Renal cortex interstitium (tissue), 11 donors: Measurements from ENCODE around the gene PLK2. TPM values are rescaled to one million over a fixed set of nuclear protein-coding genes. Genes with fewer than 3 reads are reported as not detected.

Experiments used
- DNase-seq, 11 donors: peaks; one replicate each; pipeline ENCODE4 v3.0.0-alpha.2; 2013; ENCODE audit warnings: low read depth in 9 of 11, low spot score in 4 of 11; ENCODE audit errors: extremely low read depth in 1 of 11
- polyA plus RNA-seq, 3 donors: library from polyadenylated mRNA; unstranded; fragments of 120-200 nt; gene quantifications; one replicate each; pipeline ENCODE4 v1.2.1, GENCODE V29; 2013; ENCODE audit not compliant: insufficient read length in 3 of 3

PLK2 gene
- polyA plus RNA-seq, 3 donors = 152 to 192 (median 178) TPM

GRCh38 chr5:58456486-58456885 is 3.4 kb downstream of the PLK2 start:
- no peak for DNase-seq

GRCh38 chr5:58456026-58456425 is 3.9 kb downstream of the PLK2 start:
- DNase-seq = no peak

GRCh38 chr5:58455480-58455879 is 4.4 kb downstream of the PLK2 start:
- DNase-seq = no peak

DNA sequence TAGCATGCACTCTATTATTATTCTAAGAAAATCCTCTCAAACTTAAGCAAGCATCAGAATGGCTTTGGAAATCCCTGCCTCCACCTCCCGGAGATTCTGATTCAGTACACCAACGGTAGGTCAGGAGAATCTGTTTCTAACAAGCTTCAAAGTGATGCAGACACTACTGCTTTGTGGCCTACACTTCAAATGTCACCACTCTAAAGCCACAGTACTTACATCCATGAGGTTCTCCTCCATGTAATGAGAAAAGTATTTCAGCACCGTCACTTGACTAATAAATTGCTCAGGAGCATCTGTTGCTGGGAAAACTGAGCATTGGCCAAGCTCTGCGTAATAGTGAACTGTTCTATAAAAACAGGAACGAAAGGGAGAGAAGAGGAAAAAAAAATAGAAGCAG is 4.8 kb downstream of the PLK2 start:
- DNase-seq = no peak

GRCh38 chr5:58454025-58454424 is 5.9 kb downstream of the PLK2 start:
- no peak for DNase-seq

GRCh38 chr5:58453306-58453705 is 6.6 kb downstream of the PLK2 start:
- DNase-seq = no peak

DNA sequence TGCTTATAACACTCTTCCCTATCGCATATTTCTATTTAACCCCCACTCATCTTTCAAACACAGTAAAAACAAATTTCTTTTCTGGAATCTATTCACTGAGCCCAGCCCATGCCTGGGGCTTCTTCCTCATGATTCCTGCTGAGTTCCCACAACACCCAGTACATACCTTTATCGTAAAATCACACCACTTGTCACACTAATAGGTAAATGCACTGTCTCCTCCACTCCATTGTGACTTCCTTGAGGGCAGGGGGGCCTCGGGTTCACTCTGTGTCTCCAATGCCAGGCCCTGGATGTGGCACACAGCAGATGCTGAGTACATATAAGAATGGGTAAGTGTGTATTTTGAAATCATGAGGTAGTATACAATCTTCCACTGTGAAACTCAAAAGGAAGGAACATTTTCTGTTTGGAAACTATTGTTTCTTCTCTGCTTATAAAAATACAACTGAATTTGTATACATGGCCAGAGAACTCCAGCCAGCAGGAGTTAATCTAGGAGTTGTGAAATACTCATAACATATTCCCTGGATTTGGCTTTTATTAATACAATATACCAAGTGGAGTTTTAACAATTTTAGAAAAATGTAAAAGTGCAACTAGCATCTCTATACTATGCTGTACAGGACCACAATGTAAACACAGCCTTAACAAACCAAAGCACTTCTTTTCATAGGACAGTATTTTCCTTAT is 7.2 kb downstream of the PLK2 start:
- no peak for DNase-seq

DNA sequence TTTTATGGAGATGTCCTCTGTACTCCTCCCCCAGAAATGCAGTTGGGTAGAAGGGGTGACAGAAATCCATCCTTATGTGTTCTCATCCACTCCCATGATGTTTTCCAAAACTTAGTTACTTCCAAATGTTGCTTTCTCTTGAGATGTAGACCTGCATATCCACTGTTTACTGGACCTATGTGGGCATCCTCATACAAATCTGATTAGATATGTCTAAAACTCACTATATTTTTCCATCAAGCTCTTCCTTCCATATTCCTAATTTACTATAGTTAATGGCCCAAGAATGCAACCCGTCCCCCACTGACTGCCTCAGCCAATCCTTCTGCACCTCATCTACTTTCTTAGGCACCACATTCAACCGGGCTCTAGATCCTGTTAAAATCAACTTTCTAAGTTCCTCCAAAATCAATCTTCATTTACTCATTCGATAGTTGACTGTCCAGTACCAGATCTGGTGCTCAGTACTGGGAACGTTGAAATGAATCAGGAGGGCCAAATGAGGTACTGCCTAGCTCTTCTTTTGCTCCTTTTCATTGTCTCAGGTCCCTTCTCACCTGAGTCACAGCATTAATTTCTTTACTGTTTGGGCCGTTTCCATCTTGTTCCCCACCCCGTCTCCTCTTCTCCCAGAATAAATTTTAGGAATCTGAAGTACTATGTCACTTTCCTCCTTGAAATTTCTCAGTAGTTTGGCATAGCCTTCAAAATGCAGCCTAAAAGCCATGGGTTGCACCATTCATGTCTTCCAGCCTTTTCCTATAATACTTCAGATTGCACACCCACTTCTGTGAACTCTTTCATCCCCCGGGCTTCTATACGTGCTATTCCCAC is 7.9 kb downstream of the PLK2 start:
- no peak for DNase-seq

DNA sequence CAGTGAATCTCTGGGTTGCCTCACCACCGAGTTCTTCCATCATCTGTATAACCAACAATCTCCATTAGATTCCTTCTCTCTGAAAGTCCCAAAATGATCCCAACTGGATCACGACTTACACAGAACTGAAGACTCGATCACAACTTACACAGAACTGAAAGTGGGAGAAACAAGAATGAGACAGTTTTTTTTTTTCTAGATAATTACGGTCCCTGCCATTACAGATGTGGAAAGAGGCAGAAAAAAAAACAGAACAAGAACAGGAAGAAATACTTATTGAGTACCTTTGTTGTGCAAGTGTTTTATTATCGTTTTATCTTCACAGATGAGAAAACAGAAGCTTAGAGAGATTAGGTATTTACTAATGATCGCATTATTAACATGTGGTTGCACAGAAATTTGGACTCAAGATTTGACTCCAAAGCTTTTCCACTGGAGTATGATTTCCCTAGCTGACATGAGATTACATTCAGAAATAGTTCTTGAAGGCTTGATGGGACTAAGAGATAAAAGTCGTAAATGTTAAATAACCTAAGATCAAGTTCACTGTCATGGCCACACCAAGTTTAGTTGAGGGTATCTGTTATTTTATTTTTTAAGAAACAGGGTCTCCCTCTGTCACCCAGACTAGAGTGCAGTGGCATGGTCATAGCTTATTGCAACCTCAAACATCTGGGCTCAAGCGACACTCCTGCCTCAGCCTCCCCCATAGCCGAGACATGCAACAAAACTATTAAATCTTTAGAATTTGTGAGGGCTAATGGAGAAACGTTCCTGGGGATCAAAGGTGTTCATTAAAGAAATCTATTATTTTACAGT is 8.9 kb downstream of the PLK2 start:
- DNase-seq = no peak

- no peak for DNase-seq
These were observed 9.9 kb downstream of the PLK2 start for GRCh38 chr5:58450018-58450417.

- no peak for DNase-seq
These were observed 12.7 kb downstream of the PLK2 start for GRCh38 chr5:58447226-58447625.

DNA sequence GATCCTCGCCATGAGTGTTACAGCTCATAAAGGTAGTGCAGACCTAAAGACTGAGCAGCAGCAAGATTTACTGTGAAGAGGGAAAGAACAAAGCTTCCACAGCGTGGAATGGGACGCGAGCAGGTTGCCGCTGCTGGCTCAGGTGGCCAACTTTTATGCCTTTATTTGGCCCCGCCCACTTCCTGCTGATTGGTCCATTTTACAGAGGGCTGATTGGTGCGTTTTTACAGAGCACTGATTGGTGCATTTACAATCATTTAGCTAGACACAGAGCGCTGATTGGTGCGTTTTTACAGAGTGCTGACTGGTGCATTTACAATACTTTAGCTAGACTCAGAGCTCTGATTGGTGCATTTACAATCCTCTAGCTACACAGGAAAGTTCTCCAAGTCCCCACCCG is 13.9 kb downstream of the PLK2 start:
- no peak for DNase-seq

GRCh38 chr5:58444805-58445204 is 15.1 kb downstream of the PLK2 start:
- DNase-seq = no peak

GRCh38 chr5:58440901-58441460 is 18.9 kb downstream of the PLK2 start:
- no peak for DNase-seq

DNA sequence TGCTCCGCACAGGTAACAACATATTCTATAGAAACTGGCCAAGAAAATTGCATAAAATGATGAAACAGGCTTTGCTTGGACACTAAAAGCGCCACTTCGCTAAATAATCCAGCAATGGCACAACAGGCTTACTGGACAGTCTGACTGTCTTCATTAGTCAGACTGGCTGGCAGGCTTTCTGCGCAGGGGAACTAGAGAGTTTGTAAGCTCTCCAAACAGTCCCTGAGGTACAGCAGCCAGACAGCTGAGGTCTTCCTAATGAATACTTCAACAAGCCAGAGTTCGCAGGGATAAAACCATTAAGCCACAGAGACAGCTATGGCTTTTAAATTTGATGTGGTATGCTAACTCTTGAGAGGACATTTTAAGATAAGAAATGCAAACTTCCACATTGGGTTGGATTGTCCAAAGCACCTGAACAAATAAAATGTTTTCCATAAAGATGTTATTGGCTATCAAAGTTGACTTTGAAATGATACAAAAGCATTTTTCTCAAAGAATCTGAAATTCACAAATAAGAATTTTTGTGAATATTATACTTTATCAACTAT is 20.7 kb downstream of the PLK2 start:
- DNase-seq = no peak

DNA sequence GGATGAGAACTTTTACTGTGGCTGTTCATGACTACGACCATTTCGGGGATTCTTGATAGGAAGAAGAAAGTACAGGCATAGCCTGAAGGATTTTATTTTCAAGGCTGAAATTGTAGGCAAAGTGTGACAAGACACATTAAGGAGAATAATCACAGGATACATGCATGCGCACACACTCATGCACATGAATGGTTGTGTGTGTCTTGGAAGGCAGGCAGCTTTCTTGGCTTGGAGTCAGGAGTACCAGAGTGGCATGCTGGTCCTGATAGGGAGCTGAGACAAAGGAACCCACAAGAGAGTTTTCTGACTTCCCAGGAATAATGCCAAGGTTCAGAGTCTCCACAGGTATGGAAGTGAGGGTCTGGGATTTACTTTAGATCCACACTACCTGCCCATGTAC is 22.2 kb downstream of the PLK2 start:
- DNase-seq = no peak

- DNase-seq = no peak
These were observed 28.1 kb downstream of the PLK2 start for GRCh38 chr5:58431832-58432231.

GRCh38 chr5:58412932-58413331 is 47.0 kb downstream of the PLK2 start:
- no peak for DNase-seq

DNA sequence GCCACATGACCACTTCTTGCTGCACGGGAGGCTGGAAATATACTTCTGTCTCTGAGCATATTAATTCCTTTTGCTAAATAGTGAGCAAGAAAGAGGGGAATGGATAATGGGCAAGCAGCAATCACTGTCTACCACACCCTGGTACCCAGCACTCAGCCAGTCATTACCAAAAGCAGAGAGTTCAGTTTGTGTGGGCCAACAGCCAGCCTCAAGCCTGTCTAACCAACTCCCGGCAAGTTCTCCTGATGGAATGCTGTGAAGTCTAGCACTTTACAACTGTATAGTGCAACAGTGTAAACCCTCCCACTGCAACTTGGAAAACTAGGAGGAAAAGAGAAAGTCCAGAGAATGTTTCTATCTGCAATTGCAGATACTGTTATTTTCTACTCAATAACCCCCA is 47.8 kb downstream of the PLK2 start:
- DNase-seq = no peak
